Measurements from ENCODE around the gene MYBBP1A.

- no peak for TF ChIP-seq CSRNP3 (CRISPR knock-in tag; IDR thresholded peaks at IDR 0.05)
- no peak for TF ChIP-seq SNAI2 (CRISPR knock-in tag; IDR thresholded peaks at IDR 0.05)
- TF ChIP-seq PATZ1 (CRISPR knock-in tag; IDR thresholded peaks at IDR 0.05; ENCODE audit: borderline replicate concordance): no peak
- no peak for TF ChIP-seq PPARA (CRISPR knock-in tag; IDR thresholded peaks at IDR 0.05; ENCODE audit: borderline replicate concordance)
Measured at GRCh38 chr17:4551141-4551540, 4.0 kb downstream of the MYBBP1A start.
